ENCODE measurements around the gene LDLRAD1.
"Not testable (repeated sequence)": the region's sequence is repeated elsewhere in the genome, so short reads cannot be mapped to it uniquely, and the experiment has no call there.

Gene LDLRAD1

GRCh38 chr1:53975861-53976260 is 42.1 kb downstream of the LDLRAD1 start:
- Histone ChIP-seq H3K9ac (ENCODE audit: low read length) (no peak overlapping the region), H3K27me3 (ENCODE audit: control insufficient read depth, insufficient read depth, low read length) (no peaks in the 10 kb centered on the region), H3K4me3 (ENCODE audit: low read length) (no peak overlapping the region), H3K4me1 (ENCODE audit: control insufficient read depth, insufficient read depth, low read length) (no peaks in the 10 kb centered on the region), H3K36me3 (ENCODE audit: control insufficient read depth, insufficient read depth, low read length) (no peaks in the 10 kb centered on the region), H3K27ac (ENCODE audit: low read depth, low read length) (no peak overlapping the region)

GRCh38 chr1:53971718-53972117 is 46.3 kb downstream of the LDLRAD1 start:
- Histone ChIP-seq H3K27ac (ENCODE audit: low read depth, low read length) (no peak overlapping the region), H3K27me3 (ENCODE audit: control insufficient read depth, insufficient read depth, low read length) (no peaks in the 10 kb centered on the region), H3K36me3 (ENCODE audit: control insufficient read depth, insufficient read depth, low read length) (peaks cover 4% of the 10 kb centered on the region), H3K4me3 (ENCODE audit: low read length) (no peak overlapping the region), H3K9ac (ENCODE audit: low read length) (no peak overlapping the region), H3K4me1 (ENCODE audit: control insufficient read depth, insufficient read depth, low read length) (no peaks in the 10 kb centered on the region)

GRCh38 chr1:53969323-53969722 is 48.7 kb downstream of the LDLRAD1 start:
- H3K4me1 ChIP-seq (ENCODE audit: control insufficient read depth, insufficient read depth, low read length); H3K36me3 ChIP-seq (ENCODE audit: control insufficient read depth, insufficient read depth, low read length); H3K9ac ChIP-seq (ENCODE audit: low read length); H3K27ac ChIP-seq (ENCODE audit: low read depth, low read length); H3K27me3 ChIP-seq (ENCODE audit: control insufficient read depth, insufficient read depth, low read length); H3K4me3 ChIP-seq (ENCODE audit: low read length): not testable (repeated sequence)

- Histone ChIP-seq H3K27ac (ENCODE audit: low read depth, low read length) (no peak overlapping the region), H3K9ac (ENCODE audit: low read length) (no peak overlapping the region), H3K4me1 (ENCODE audit: control insufficient read depth, insufficient read depth, low read length) (no peaks in the 10 kb centered on the region), H3K36me3 (ENCODE audit: control insufficient read depth, insufficient read depth, low read length) (peaks cover 14% of the 10 kb centered on the region), H3K27me3 (ENCODE audit: control insufficient read depth, insufficient read depth, low read length) (no peaks in the 10 kb centered on the region), H3K4me3 (ENCODE audit: low read length) (no peak overlapping the region)
Measured at GRCh38 chr1:53968125-53968513, 49.9 kb downstream of the LDLRAD1 start.

- H3K36me3 ChIP-seq (ENCODE audit: control insufficient read depth, insufficient read depth, low read length), result peaks cover 17% of the 10 kb centered on the region
- no peaks in the 10 kb centered on the region for H3K4me1 ChIP-seq (ENCODE audit: control insufficient read depth, insufficient read depth, low read length)
- no peak overlapping the region for H3K9ac ChIP-seq (ENCODE audit: low read length)
- H3K27ac ChIP-seq (ENCODE audit: low read depth, low read length), result no peak overlapping the region
- H3K27me3 ChIP-seq (ENCODE audit: control insufficient read depth, insufficient read depth, low read length), result no peaks in the 10 kb centered on the region
- H3K4me3 ChIP-seq (ENCODE audit: low read length), result no peak overlapping the region
Measured at GRCh38 chr1:53967409-53968124, 50.4 kb downstream of the LDLRAD1 start.

- Histone ChIP-seq H3K36me3 (ENCODE audit: control insufficient read depth, insufficient read depth, low read length) (peaks cover 17% of the 10 kb centered on the region), H3K27ac (ENCODE audit: low read depth, low read length) (no peak overlapping the region), H3K4me1 (ENCODE audit: control insufficient read depth, insufficient read depth, low read length) (no peaks in the 10 kb centered on the region), H3K4me3 (ENCODE audit: low read length) (no peak overlapping the region), H3K9ac (ENCODE audit: low read length) (no peak overlapping the region), H3K27me3 (ENCODE audit: control insufficient read depth, insufficient read depth, low read length) (no peaks in the 10 kb centered on the region)
Measured at GRCh38 chr1:53966794-53967193, 51.2 kb downstream of the LDLRAD1 start.

GRCh38 chr1:53964109-53964508 is 53.9 kb downstream of the LDLRAD1 start:
- no peaks in the 10 kb centered on the region for H3K4me1 ChIP-seq (ENCODE audit: control insufficient read depth, insufficient read depth, low read length)
- peaks cover 23% of the 10 kb centered on the region for H3K36me3 ChIP-seq (ENCODE audit: control insufficient read depth, insufficient read depth, low read length)
- no peak overlapping the region for H3K4me3 ChIP-seq (ENCODE audit: low read length)
- no peak overlapping the region for H3K27ac ChIP-seq (ENCODE audit: low read depth, low read length)
- H3K9ac ChIP-seq (ENCODE audit: low read length), result no peak overlapping the region
- H3K27me3 ChIP-seq (ENCODE audit: control insufficient read depth, insufficient read depth, low read length), result no peaks in the 10 kb centered on the region

GRCh38 chr1:53963460-53963859 is 54.5 kb downstream of the LDLRAD1 start:
- Histone ChIP-seq H3K27ac (ENCODE audit: low read depth, low read length) (no peak overlapping the region), H3K4me1 (ENCODE audit: control insufficient read depth, insufficient read depth, low read length) (no peaks in the 10 kb centered on the region), H3K36me3 (ENCODE audit: control insufficient read depth, insufficient read depth, low read length) (peaks cover 23% of the 10 kb centered on the region), H3K4me3 (ENCODE audit: low read length) (no peak overlapping the region), H3K27me3 (ENCODE audit: control insufficient read depth, insufficient read depth, low read length) (no peaks in the 10 kb centered on the region), H3K9ac (ENCODE audit: low read length) (no peak overlapping the region)

GRCh38 chr1:53962395-53962794 is 55.6 kb downstream of the LDLRAD1 start:
- Histone ChIP-seq H3K4me1 (ENCODE audit: control insufficient read depth, insufficient read depth, low read length) (no peaks in the 10 kb centered on the region), H3K36me3 (ENCODE audit: control insufficient read depth, insufficient read depth, low read length) (peaks cover 20% of the 10 kb centered on the region), H3K4me3 (ENCODE audit: low read length) (no peak overlapping the region), H3K27ac (ENCODE audit: low read depth, low read length) (no peak overlapping the region), H3K27me3 (ENCODE audit: control insufficient read depth, insufficient read depth, low read length) (no peaks in the 10 kb centered on the region), H3K9ac (ENCODE audit: low read length) (no peak overlapping the region)

GRCh38 chr1:53959664-53960250 is 58.2 kb downstream of the LDLRAD1 start:
- peaks cover 19% of the 10 kb centered on the region for H3K36me3 ChIP-seq (ENCODE audit: control insufficient read depth, insufficient read depth, low read length)
- H3K27ac ChIP-seq (ENCODE audit: low read depth, low read length), result no peak overlapping the region
- no peak overlapping the region for H3K9ac ChIP-seq (ENCODE audit: low read length)
- H3K4me3 ChIP-seq (ENCODE audit: low read length), result no peak overlapping the region
- no peaks in the 10 kb centered on the region for H3K27me3 ChIP-seq (ENCODE audit: control insufficient read depth, insufficient read depth, low read length)
- H3K4me1 ChIP-seq (ENCODE audit: control insufficient read depth, insufficient read depth, low read length), result peaks cover 6% of the 10 kb centered on the region
